Activated CD4-positive, alpha-beta T cell treated with anti-CD3 and anti-CD28 coated beads, Interleukin-10, Interleukin-2, amounts not matched to agents 100 ng/mL and 50 ng/mL, durations not matched to agents 16 hours and 8 hours (primary cell): ENCODE measurements around the gene SLC4A7.
A peak's percentile ranks its signal among the peaks of the same experiment; 100 is the strongest.
"Not testable (repeated sequence)": the region's sequence is repeated elsewhere in the genome, so short reads cannot be mapped to it uniquely, and the experiment has no call there.

Source experiments
- DNase-seq: peaks from one replicate; pipeline ENCODE4 v3.0.0-alpha.2; 2020

Gene SLC4A7

DNA sequence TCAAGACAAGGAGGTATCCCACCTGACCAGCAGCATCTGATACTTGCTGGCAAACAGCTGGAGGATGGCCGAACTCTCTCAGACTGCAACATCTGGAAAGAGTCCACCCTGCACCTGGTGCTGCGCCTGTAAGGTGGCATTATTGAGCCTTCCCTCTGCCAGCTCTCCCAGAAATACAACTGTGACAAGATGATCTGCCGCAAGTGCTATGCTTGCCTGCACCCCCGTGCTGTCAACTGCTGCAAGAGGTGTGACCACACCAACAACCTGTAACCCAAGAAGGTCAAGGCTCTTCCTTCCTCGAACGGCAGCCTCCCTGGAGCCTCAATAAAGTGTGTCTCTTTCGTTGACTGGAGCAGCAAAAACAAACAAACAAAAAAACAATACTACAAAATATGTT lies 2.2 kb upstream of the SLC4A7 start:
- DNase-seq, result no peak

GRCh38 chr3:27485866-27486265 lies 1.7 kb upstream of the SLC4A7 start:
- no peak for DNase-seq

DNA sequence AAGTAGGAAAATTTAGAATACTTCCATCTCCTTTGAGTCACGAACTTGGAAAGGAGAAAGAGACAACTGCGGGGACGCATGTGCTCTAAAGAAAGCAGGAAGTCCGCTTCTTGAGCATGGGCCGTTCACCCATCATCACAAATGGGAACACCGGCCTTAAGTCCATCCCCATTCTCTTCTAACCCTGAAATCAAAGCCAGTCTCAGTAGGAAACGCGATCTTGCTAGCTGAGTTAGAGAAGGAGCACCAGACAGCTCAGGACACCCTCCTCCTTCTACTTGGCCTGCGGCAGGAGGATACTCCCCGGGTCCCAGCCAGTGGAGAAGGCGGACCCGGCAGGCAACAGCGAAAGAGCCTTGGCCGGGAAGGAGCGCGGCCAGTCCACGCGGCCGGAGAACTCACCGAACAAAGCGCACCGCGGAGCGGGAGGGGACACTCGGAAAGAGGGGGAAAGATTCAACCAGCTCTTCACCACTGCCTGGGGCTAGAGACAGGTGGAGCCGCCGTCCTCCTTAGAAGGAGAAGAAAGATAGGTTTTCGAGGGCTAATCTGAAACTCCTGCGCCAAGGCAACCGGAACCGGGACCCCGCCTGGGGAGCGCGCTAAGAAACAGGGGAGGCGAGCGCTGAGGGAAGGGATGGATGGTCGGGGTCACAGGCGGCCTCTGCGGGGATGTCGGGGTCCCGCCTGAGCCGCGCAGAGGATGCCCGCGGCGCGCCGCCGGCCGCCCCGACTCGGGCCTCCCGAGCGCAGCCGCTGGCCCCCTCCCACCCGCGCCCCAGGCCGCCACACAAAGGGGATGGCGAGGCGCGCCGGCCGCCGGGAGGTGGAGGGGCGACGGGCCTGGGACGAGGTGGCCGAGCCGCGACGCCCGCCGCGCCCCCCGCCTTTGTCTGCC lies 818 bp downstream of the SLC4A7 start:
- DNase-seq, result peak; percentile 57

- DNase-seq, result peak; percentile 16
These were observed 4.2 kb downstream of the SLC4A7 start for GRCh38 chr3:27479806-27480543.

DNA sequence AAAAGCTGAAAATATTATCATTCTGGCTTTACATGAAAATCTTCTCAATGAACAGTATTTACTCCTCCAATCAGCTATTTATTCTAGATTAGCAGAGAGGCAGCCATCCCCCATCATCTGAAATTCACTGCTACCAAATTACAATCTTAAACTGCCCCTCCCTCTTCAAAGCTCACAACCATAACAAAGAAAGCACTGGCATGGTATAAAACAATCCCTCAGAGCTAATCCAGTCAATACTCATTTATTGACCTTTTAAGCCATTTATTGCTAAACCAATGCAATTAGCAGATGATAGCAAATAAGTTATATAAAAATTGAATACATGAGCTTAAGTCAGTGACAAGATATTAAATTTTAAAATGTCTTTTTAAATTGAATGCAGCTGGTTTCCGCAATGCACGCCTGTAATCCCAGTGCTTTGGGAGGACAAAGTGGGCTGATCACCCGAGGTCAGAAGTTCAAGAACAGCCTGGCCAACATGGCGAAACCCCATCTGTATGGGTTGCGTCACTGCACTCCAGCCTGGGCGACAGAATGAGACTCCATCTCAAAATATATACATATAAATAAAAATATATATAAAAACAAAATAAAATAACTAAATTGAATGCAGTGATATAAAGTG lies 12.1 kb downstream of the SLC4A7 start:
- no peak for DNase-seq

GRCh38 chr3:27468283-27468886 lies 15.8 kb downstream of the SLC4A7 start:
- no peak for DNase-seq

GRCh38 chr3:27467545-27467944 lies 16.6 kb downstream of the SLC4A7 start:
- DNase-seq, result peak; percentile 46

DNA sequence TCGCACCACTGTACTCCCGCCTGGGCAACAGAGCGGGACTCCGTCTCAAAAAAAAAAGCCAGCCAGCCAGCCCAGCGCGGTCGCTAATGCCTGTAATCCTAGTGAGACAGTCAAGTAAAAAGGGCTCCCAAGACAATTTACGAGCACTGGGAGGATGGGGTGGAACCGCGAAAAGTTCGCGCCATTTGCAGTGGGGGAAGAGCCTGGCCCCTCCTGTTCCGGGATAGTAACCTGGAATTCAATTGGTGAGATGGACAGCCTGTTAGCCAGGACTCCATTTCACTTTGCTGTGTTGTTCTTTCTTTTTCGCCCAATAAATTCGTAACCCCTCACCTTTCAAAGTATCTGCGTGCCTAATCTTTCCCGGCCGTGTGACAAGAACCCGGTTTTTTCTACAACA lies 19.5 kb downstream of the SLC4A7 start:
- DNase-seq, result no peak

GRCh38 chr3:27462228-27462627 lies 22.0 kb downstream of the SLC4A7 start:
- DNase-seq, result no peak

GRCh38 chr3:27458929-27459328 lies 25.3 kb downstream of the SLC4A7 start:
- no peak for DNase-seq

DNA sequence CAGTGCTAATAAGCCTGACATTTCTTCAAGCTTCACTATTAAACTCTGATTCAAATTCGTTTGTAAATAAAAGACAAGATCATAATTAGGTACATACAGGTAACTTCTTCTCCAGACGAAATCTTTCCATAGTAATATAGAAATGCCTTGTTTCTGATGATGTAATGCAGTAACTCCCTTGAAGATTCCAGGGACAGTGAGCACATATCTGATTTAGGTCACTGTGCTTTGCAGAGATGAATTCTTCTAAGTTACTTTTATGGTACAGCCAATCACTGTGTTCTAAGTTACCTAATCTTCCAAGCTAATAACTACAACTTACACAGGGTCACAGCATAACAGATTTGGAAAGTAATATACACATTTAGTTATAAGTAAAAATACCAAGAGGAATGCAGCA lies 27.6 kb downstream of the SLC4A7 start:
- no peak for DNase-seq

DNA sequence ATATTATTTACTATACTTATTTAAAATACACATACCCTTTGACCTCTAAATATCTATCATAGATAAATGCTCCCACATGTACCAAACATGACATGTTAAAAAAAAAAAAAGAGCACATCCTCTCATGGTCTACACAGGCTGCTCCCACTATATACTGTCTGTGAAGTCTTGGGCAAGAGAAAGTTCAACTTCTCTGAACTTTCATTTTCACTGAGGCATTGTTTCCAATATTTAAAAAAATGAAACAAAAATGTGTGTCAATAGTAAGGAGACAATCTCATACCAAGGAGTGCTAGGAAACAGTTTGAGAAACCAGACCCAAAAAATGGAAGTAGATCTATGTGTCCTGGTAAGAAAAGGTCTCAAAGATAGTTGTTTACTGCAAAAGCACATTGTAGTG lies 29.3 kb downstream of the SLC4A7 start:
- peak; percentile 35 for DNase-seq

DNA sequence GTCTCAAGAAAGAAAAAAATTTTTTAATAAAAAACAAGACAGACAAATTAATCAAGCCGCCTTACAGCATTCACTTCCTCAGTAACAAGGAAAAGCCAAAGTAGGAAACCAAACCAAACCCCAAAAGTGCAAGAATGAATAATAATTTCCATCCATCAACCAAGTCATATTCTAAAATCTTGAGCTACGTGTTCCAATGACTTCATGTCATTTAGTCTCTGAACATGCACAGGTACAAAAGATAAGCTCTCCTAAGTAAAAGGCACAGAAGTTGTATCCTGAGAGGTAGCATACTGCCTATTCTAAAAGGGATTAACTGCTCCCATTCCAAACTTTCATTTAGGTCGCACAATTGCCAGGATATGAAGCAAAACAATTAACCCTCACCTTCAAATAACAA lies 29.7 kb downstream of the SLC4A7 start:
- DNase-seq, result peak; percentile 47

- no peak for DNase-seq
These were observed 31.7 kb downstream of the SLC4A7 start for GRCh38 chr3:27452368-27453090.

DNA sequence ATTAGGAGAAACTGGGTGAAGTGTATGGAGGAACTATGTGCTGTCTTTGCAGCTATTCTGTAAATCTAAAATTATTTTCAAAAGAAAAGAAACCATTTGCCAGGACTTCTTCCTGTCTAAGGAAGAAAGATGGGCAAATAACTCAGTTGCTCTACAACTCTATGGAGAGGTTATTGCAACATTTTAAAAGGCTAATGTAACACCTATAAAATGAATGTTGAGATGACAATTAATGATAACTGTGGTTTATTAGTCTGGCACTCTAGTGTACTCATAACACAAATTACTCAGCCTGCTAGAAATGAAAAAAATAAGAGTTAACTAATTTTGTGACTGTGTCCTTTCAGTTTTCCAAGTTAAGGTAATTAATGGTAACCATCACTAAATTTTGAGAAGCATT lies 32.3 kb downstream of the SLC4A7 start:
- no peak for DNase-seq

DNA sequence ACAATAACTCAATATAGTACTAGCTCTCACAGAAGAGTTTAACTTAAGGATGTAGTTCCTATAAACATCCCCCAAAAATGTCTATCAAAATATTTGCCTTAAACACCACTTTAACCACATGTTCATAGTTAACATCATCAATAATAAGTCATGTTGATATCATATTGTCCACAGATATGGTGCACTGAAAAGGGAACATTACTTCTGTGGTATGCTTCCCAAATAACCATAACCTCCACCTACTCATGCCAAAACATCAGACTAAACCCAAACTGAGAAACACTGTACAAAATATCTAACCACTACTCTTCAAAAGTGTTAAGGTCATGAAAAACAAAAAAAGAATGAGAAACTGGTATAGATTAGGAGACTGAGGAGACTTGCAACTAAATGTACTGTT lies 32.9 kb downstream of the SLC4A7 start:
- DNase-seq, result no peak

- DNase-seq, result no peak
These were observed 34.5 kb downstream of the SLC4A7 start for GRCh38 chr3:27449530-27450150.

- DNase-seq, result not testable (repeated sequence)
These were observed 41.2 kb downstream of the SLC4A7 start for GRCh38 chr3:27442995-27443394.

DNA sequence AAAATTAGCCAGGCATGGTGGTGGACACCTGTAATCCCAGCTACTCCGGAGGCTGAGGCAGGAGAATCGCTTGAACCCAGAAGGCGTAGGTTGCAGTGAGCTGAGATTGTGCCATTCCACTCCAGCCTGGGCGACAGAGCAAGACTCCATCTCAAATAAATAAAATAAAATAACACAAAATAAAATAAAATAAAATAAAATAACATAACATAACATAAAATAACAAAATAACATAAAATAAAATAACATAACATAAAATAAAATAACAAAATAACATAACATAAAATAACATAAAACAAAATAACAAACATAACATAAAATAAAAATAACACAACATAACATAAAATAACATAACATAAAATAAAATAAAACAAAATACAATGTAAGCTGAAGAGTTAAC lies 45.8 kb downstream of the SLC4A7 start:
- DNase-seq, result not testable (repeated sequence)

DNA sequence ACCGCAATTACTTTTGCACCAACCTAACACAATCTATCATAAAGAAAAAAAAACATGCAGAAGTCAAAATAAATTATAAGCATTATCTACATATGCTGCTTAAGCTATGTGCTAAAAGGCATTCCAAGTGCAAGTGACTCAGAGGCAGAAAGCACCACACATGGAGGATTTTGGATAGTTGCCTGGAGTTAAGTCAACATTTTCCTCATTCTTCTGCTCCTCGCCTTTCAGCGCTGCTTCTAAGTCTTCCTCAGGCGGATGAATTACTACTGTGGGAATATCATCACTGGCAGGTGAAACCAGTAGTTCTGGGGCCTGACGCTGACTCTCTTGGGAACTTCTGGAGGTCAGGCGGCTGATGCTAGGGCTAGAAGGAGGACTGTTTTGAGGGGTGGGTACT lies 53.1 kb downstream of the SLC4A7 start:
- no peak for DNase-seq

- no peak for DNase-seq
These were observed 54.3 kb downstream of the SLC4A7 start for GRCh38 chr3:27429909-27430308.

DNA sequence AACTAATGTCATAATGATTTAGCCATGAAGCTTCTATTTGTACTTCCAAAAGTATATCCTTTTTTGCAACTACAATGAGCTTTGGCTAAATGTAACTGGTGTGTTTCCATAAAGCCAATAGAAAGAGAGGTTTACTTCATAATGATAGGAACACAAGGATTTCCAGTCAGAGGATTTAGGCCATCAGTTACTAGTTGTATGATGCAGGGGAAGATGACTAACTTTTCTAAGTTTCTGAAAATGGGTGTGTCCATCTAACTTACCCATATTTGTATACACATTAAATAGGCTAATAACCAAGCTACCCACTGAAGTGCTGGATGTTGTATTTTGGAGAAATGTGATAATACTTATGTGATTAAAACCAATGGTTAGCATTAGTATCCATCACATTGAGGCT lies 55.7 kb downstream of the SLC4A7 start:
- DNase-seq, result no peak
